ENCODE data around the gene MICAL3.

Gene MICAL3

GRCh38 chr22:17920145-17920605 is 104.2 kb downstream of the MICAL3 start:
- Histone ChIP-seq H3K4me3 (ENCODE audit: low read length) (no peak overlapping the region), H3K27me3 (replicated peaks; ENCODE audit: insufficient read depth, low read length) (no peaks in the 10 kb centered on the region), H3K79me2 (ENCODE audit: low read length) (peaks cover 83% of the 10 kb centered on the region), H3K9me3 (replicated peaks; ENCODE audit: insufficient read depth, low read length) (no peaks in the 10 kb centered on the region), H3F3A (ENCODE audit: insufficient read depth, low read length) (no peaks in the 10 kb centered on the region), H3K36me3 (replicated peaks; ENCODE audit: insufficient read depth, low read length) (no peaks in the 10 kb centered on the region), H3K4me2 (ENCODE audit: low read depth, low read length) (no peak overlapping the region), H2AFZ (ENCODE audit: low read length) (no peak overlapping the region), H3K4me1 (ENCODE audit: low read length) (no peaks in the 10 kb centered on the region), H3K9ac (ENCODE audit: low read length) (no peak overlapping the region), H4K20me1 (ENCODE audit: insufficient read depth, low read length) (no peaks in the 10 kb centered on the region), H3K9me2 (replicated peaks; ENCODE audit: insufficient read depth, low read length) (no peaks in the 10 kb centered on the region), H3K27ac (ENCODE audit: low read length) (no peak overlapping the region)
- TF ChIP-seq EZH2 (optimal IDR thresholded peaks at IDR 0.05; ENCODE audit: low read depth, low read length) = no peak
- TF ChIP-seq EZH2phosphoT487 (IDR thresholded peaks at IDR 0.05; ENCODE audit: low read length) = no peak
- TF ChIP-seq, protein P1, sequence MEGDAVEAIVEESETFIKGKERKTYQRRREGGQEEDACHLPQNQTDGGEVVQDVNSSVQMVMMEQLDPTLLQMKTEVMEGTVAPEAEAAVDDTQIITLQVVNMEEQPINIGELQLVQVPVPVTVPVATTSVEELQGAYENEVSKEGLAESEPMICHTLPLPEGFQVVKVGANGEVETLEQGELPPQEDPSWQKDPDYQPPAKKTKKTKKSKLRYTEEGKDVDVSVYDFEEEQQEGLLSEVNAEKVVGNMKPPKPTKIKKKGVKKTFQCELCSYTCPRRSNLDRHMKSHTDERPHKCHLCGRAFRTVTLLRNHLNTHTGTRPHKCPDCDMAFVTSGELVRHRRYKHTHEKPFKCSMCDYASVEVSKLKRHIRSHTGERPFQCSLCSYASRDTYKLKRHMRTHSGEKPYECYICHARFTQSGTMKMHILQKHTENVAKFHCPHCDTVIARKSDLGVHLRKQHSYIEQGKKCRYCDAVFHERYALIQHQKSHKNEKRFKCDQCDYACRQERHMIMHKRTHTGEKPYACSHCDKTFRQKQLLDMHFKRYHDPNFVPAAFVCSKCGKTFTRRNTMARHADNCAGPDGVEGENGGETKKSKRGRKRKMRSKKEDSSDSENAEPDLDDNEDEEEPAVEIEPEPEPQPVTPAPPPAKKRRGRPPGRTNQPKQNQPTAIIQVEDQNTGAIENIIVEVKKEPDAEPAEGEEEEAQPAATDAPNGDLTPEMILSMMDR (IDR thresholded peaks at IDR 0.05; ENCODE audit: low read length) = no peak
- DNase-seq = no peak

GRCh38 chr22:17919276-17920144 is 104.9 kb downstream of the MICAL3 start:
- Histone ChIP-seq H3K9me3 (replicated peaks; ENCODE audit: insufficient read depth, low read length) (no peaks in the 10 kb centered on the region), H2AFZ (ENCODE audit: low read length) (no peak overlapping the region), H4K20me1 (ENCODE audit: insufficient read depth, low read length) (no peaks in the 10 kb centered on the region), H3K27me3 (replicated peaks; ENCODE audit: insufficient read depth, low read length) (no peaks in the 10 kb centered on the region), H3K4me1 (ENCODE audit: low read length) (peaks cover 4% of the 10 kb centered on the region), H3K36me3 (replicated peaks; ENCODE audit: insufficient read depth, low read length) (no peaks in the 10 kb centered on the region), H3K4me2 (ENCODE audit: low read depth, low read length) (no peak overlapping the region), H3K4me3 (ENCODE audit: low read length) (no peak overlapping the region), H3K79me2 (ENCODE audit: low read length) (peaks cover 83% of the 10 kb centered on the region), H3K27ac (ENCODE audit: low read length) (no peak overlapping the region), H3F3A (ENCODE audit: insufficient read depth, low read length) (no peaks in the 10 kb centered on the region), H3K9me2 (replicated peaks; ENCODE audit: insufficient read depth, low read length) (no peaks in the 10 kb centered on the region), H3K9ac (ENCODE audit: low read length) (no peak overlapping the region)
- no peak for DNase-seq
- TF ChIP-seq, protein P1 (IDR thresholded peaks at IDR 0.05; ENCODE audit: low read length) = no peak
- TF ChIP-seq EZH2 (optimal IDR thresholded peaks at IDR 0.05; ENCODE audit: low read depth, low read length) (no peak), EZH2phosphoT487 (IDR thresholded peaks at IDR 0.05; ENCODE audit: low read length) (no peak)

- H3K27me3 ChIP-seq (replicated peaks; ENCODE audit: insufficient read depth, low read length) = no peaks in the 10 kb centered on the region
- no peak overlapping the region for H3K4me3 ChIP-seq (ENCODE audit: low read length)
- peaks cover 10% of the 10 kb centered on the region for H3K4me1 ChIP-seq (ENCODE audit: low read length)
- no peaks in the 10 kb centered on the region for H4K20me1 ChIP-seq (ENCODE audit: insufficient read depth, low read length)
- no peaks in the 10 kb centered on the region for H3K9me3 ChIP-seq (replicated peaks; ENCODE audit: insufficient read depth, low read length)
- no peak overlapping the region for H3K4me2 ChIP-seq (ENCODE audit: low read depth, low read length)
- no peak overlapping the region for H3K27ac ChIP-seq (ENCODE audit: low read length)
- TF ChIP-seq EZH2 (optimal IDR thresholded peaks at IDR 0.05; ENCODE audit: low read depth, low read length) (no peak), EZH2phosphoT487 (IDR thresholded peaks at IDR 0.05; ENCODE audit: low read length) (no peak)
- TF ChIP-seq, protein P1 (IDR thresholded peaks at IDR 0.05; ENCODE audit: low read length) = no peak
- H2AFZ ChIP-seq (ENCODE audit: low read length) = no peak overlapping the region
- H3F3A ChIP-seq (ENCODE audit: insufficient read depth, low read length) = no peaks in the 10 kb centered on the region
- H3K36me3 ChIP-seq (replicated peaks; ENCODE audit: insufficient read depth, low read length) = no peaks in the 10 kb centered on the region
- H3K9me2 ChIP-seq (replicated peaks; ENCODE audit: insufficient read depth, low read length) = no peaks in the 10 kb centered on the region
- peaks cover 82% of the 10 kb centered on the region for H3K79me2 ChIP-seq (ENCODE audit: low read length)
- DNase-seq = no peak
- no peak overlapping the region for H3K9ac ChIP-seq (ENCODE audit: low read length)
Observed at GRCh38 chr22:17918840-17919239, 105.5 kb downstream of the MICAL3 start.

Data from MM.1S (cell line).